ENCODE data around the gene SMC4.

Gene SMC4

GRCh38 chr3:160417311-160417710, 17.9 kb downstream of the SMC4 start:
- Histone ChIP-seq H4K20me1 (ENCODE audit: insufficient read depth, low read length) (peaks cover 9% of the 10 kb centered on the region; the same call in 1 of the 2 replicates), H3K4me3 (ENCODE audit: low read length) (no peak overlapping the region), H3K4me1 (ENCODE audit: low read length) (no peaks in the 10 kb centered on the region), H3K9ac (ENCODE audit: low read length) (no peak overlapping the region), H3K9me3 (ENCODE audit: insufficient read depth, low read length) (no peaks in the 10 kb centered on the region), H3K4me2 (ENCODE audit: low read length) (no peak overlapping the region), H3K79me2 (ENCODE audit: low read length) (peaks cover 89% of the 10 kb centered on the region), H3K36me3 (replicated peaks; ENCODE audit: low read depth, low read length) (peaks cover 82% of the 10 kb centered on the region), H3K27me3 (ENCODE audit: low read depth, low read length) (no peaks in the 10 kb centered on the region), H3K27ac (ENCODE audit: low read length) (no peak overlapping the region), H2AFZ (ENCODE audit: low read depth, low read length) (no peak overlapping the region)
- TF ChIP-seq, protein P1, sequence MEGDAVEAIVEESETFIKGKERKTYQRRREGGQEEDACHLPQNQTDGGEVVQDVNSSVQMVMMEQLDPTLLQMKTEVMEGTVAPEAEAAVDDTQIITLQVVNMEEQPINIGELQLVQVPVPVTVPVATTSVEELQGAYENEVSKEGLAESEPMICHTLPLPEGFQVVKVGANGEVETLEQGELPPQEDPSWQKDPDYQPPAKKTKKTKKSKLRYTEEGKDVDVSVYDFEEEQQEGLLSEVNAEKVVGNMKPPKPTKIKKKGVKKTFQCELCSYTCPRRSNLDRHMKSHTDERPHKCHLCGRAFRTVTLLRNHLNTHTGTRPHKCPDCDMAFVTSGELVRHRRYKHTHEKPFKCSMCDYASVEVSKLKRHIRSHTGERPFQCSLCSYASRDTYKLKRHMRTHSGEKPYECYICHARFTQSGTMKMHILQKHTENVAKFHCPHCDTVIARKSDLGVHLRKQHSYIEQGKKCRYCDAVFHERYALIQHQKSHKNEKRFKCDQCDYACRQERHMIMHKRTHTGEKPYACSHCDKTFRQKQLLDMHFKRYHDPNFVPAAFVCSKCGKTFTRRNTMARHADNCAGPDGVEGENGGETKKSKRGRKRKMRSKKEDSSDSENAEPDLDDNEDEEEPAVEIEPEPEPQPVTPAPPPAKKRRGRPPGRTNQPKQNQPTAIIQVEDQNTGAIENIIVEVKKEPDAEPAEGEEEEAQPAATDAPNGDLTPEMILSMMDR (IDR thresholded peaks at IDR 0.05; ENCODE audit: low read depth, low read length): no peak
- no peak for TF ChIP-seq EZH2phosphoT487 (IDR thresholded peaks at IDR 0.05; ENCODE audit: low read depth)

GRCh38 chr3:160427832-160428424, 28.5 kb downstream of the SMC4 start:
- no peak overlapping the region for H3K27ac ChIP-seq (ENCODE audit: low read length)
- no peak overlapping the region for H2AFZ ChIP-seq (ENCODE audit: low read depth, low read length)
- H3K9ac ChIP-seq (ENCODE audit: low read length): no peak overlapping the region
- no peaks in the 10 kb centered on the region for H4K20me1 ChIP-seq (ENCODE audit: insufficient read depth, low read length)
- no peak overlapping the region for H3K4me3 ChIP-seq (ENCODE audit: low read length)
- H3K4me1 ChIP-seq (ENCODE audit: low read length): no peaks in the 10 kb centered on the region
- no peak for TF ChIP-seq EZH2phosphoT487 (IDR thresholded peaks at IDR 0.05; ENCODE audit: low read depth)
- TF ChIP-seq, protein P1 (IDR thresholded peaks at IDR 0.05; ENCODE audit: low read depth, low read length): no peak
- no peaks in the 10 kb centered on the region for H3K27me3 ChIP-seq (ENCODE audit: low read depth, low read length)
- H3K4me2 ChIP-seq (ENCODE audit: low read length): no peak overlapping the region
- peaks cover 83% of the 10 kb centered on the region for H3K36me3 ChIP-seq (replicated peaks; ENCODE audit: low read depth, low read length)
- H3K79me2 ChIP-seq (ENCODE audit: low read length): peaks cover 74% of the 10 kb centered on the region
- H3K9me3 ChIP-seq (ENCODE audit: insufficient read depth, low read length): no peaks in the 10 kb centered on the region

DNA sequence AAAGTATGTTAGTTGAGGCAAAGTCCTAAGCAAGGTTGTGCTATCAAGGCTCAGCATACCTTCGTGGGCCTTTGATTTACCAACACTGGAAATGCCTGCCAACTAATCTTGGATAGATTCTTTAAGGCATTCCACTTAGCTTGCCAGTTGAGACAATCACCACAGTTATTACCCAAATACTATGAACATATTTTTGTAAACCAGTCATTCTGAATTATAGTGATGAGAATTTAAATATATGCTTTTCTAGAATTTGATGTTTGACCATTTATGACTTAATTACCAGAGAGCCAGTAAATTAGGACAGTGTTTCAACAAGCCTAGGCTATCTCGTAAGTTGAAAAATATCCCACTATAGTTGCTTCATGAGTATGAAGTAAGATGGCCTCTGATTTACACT, 34.6 kb downstream of the SMC4 start:
- Histone ChIP-seq H4K20me1 (ENCODE audit: insufficient read depth, low read length) (0 out of 2 replicates have a peak, but pooled peaks cover 2% of the 10 kb centered on the region), H3K9me3 (ENCODE audit: insufficient read depth, low read length) (no peaks in the 10 kb centered on the region), H3K79me2 (ENCODE audit: low read length) (peaks cover 79% of the 10 kb centered on the region), H3K4me2 (ENCODE audit: low read length) (no peak overlapping the region), H3K27me3 (ENCODE audit: low read depth, low read length) (no peaks in the 10 kb centered on the region), H3K36me3 (replicated peaks; ENCODE audit: low read depth, low read length) (peaks cover 73% of the 10 kb centered on the region), H3K4me3 (ENCODE audit: low read length) (no peak overlapping the region), H3K4me1 (ENCODE audit: low read length) (no peaks in the 10 kb centered on the region), H3K27ac (ENCODE audit: low read length) (no peak overlapping the region), H3K9ac (ENCODE audit: low read length) (no peak overlapping the region), H2AFZ (ENCODE audit: low read depth, low read length) (no peak overlapping the region)
- TF ChIP-seq, protein P1 (IDR thresholded peaks at IDR 0.05; ENCODE audit: low read depth, low read length): no peak
- TF ChIP-seq EZH2phosphoT487 (IDR thresholded peaks at IDR 0.05; ENCODE audit: low read depth): no peak

DNA sequence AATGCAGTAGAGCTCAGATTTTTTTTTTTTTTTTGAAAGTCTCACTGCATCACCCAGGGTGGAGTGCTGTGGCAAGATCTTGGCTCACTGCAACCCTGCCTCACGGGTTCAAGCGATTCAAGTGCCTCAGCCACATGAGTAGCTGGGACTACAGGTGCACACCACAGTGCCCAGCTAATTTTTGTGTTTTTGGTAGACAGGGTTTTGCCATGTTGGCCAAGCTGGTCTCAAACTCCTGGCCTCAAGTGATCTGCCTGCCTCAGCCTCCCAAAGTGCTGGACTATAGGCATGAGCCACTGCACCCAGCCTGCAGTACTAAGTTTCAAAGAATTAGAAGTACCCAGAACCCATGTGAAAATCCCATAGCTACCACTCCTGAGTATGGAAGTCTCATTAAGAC, 35.6 kb downstream of the SMC4 start:
- H3K9ac ChIP-seq (ENCODE audit: low read length): no peak overlapping the region
- H3K4me1 ChIP-seq (ENCODE audit: low read length): no peaks in the 10 kb centered on the region
- no peaks in the 10 kb centered on the region for H3K9me3 ChIP-seq (ENCODE audit: insufficient read depth, low read length)
- H3K79me2 ChIP-seq (ENCODE audit: low read length): peaks cover 87% of the 10 kb centered on the region
- no peaks in the 10 kb centered on the region for H3K27me3 ChIP-seq (ENCODE audit: low read depth, low read length)
- H3K27ac ChIP-seq (ENCODE audit: low read length): no peak overlapping the region
- TF ChIP-seq, protein P1 (IDR thresholded peaks at IDR 0.05; ENCODE audit: low read depth, low read length): no peak
- TF ChIP-seq EZH2phosphoT487 (IDR thresholded peaks at IDR 0.05; ENCODE audit: low read depth): no peak
- H3K4me3 ChIP-seq (ENCODE audit: low read length): no peak overlapping the region
- H2AFZ ChIP-seq (ENCODE audit: low read depth, low read length): no peak overlapping the region
- H3K4me2 ChIP-seq (ENCODE audit: low read length): no peak overlapping the region
- H4K20me1 ChIP-seq (ENCODE audit: insufficient read depth, low read length): 0 out of 2 replicates have a peak, but pooled peaks cover 2% of the 10 kb centered on the region
- peaks cover 76% of the 10 kb centered on the region for H3K36me3 ChIP-seq (replicated peaks; ENCODE audit: low read depth, low read length)

Measured in OCI-LY3 (cell line).